MCF 10A (cell line): ENCODE results near the gene ZNF280D. TPM values are rescaled to one million over a fixed set of nuclear protein-coding genes. Genes with fewer than 3 reads are reported as not detected.

Experiments
- BruUV-seq: library from RNA; stranded (reverse); fragments of 400-500 nt; replicated peaks from 2 replicates; lab custom pipeline; 2021; lab: Mats Ljungman, UMichigan
- CTCF ChIA-PET: fragments of 300-600 bp; sonication (Branson Sonifier 250); formaldehyde crosslinking; extraction: SDS; loops from one replicate; lab custom pipeline; 2021; ENCODE audit warnings: antibody characterized with exemption, inconsistent platforms; lab: Yijun Ruan, JAX
- POLR2A ChIA-PET: fragments of 300-600, 350-650 bp; sonication (Branson Sonifier 250); formaldehyde crosslinking; extraction: SDS; loops from one replicate; lab custom pipeline; 2020; ENCODE audit warnings: antibody characterized with exemption, inconsistent platforms; lab: Yijun Ruan, JAX
- DNase-seq: peaks from one replicate; pipeline ENCODE4 v3.0.0-alpha.2; 2018; ENCODE audit not compliant: unreplicated experiment
- H3K27ac Mint-ChIP-seq: one replicate; pipeline ENCODE4 v1.8.0; 2022; ENCODE audit warnings: mild to moderate bottlenecking, low read depth, mixed read lengths; ENCODE audit not compliant: unreplicated experiment
- H3K27me3 Mint-ChIP-seq: one replicate; pipeline ENCODE4 v1.8.0; 2022; ENCODE audit warnings: mixed read lengths; ENCODE audit not compliant: insufficient read depth, unreplicated experiment
- H3K36me3 Mint-ChIP-seq: one replicate; pipeline ENCODE4 v1.8.0; 2022; ENCODE audit warnings: mild to moderate bottlenecking, moderate library complexity, mixed read lengths; ENCODE audit not compliant: insufficient read depth, unreplicated experiment
- H3K4me1 Mint-ChIP-seq: one replicate; pipeline ENCODE4 v1.8.0; 2022; ENCODE audit warnings: mixed read lengths; ENCODE audit not compliant: insufficient read depth, unreplicated experiment
- H3K4me3 Mint-ChIP-seq: one replicate; pipeline ENCODE4 v1.8.0; 2022; ENCODE audit warnings: mild to moderate bottlenecking, moderate library complexity, mixed read lengths; ENCODE audit not compliant: unreplicated experiment
- H3K9me3 Mint-ChIP-seq: one replicate; pipeline ENCODE4 v1.8.0; 2022; ENCODE audit warnings: mixed read lengths; ENCODE audit not compliant: unreplicated experiment
- CTCF ChIP-seq: fragments of 200-600 bp; IDR thresholded peaks from one replicate; pipeline ENCODE4 v1.8.0; 2022; ENCODE audit warnings: antibody characterized with exemption, mild to moderate bottlenecking; ENCODE audit not compliant: unreplicated experiment
- intact Hi-C: fragments of 100-400 bp; cut with micrococcal nuclease; formaldehyde crosslinking; loops from 2 replicates; pipeline ENCODE4 v1.14.1; 2022
- total RNA-seq: library from RNA; stranded (reverse); gene quantifications from 2 replicates; pipeline ENCODE4 v1.2.3, GENCODE V29; 2022

Gene ZNF280D
- total RNA-seq, 1 experiment from 2014 or later: 30.8 TPM

GRCh38 chr15:56699743-56700142, 33.6 kb downstream of the ZNF280D start:
- TF ChIP-seq CTCF: no peak
- ChIA-PET POLR2A (no interaction called here), CTCF (interaction anchor here (0.5 to 0.7 kb wide), 2 partner anchors 39 to 203 kb away, joined by 3 read pairs; no protein-coding TSS in a partner anchor)
- no peaks in the 10 kb centered on the region for H3K27me3 Mint-ChIP-seq
- intact Hi-C loops: no loop called here
- no TSS peak for BruUV-seq
- no peak overlapping the region for H3K27ac Mint-ChIP-seq
- H3K9me3 Mint-ChIP-seq: no peaks in the 10 kb centered on the region
- DNase-seq: no peak
- H3K4me3 Mint-ChIP-seq: no peak overlapping the region
- H3K36me3 Mint-ChIP-seq: peaks cover 59% of the 10 kb centered on the region
- H3K4me1 Mint-ChIP-seq: no peaks in the 10 kb centered on the region

GRCh38 chr15:56698270-56698669, 35.0 kb downstream of the ZNF280D start:
- Mint-ChIP-seq H3K36me3 (peaks cover 50% of the 10 kb centered on the region), H3K9me3 (no peaks in the 10 kb centered on the region), H3K27me3 (no peaks in the 10 kb centered on the region), H3K4me3 (no peak overlapping the region), H3K4me1 (no peaks in the 10 kb centered on the region), H3K27ac (no peak overlapping the region)
- intact Hi-C loops: no loop called here
- no TSS peak for BruUV-seq
- POLR2A ChIA-PET: interaction anchor here (0.8 kb wide), 1 partner anchor 35 kb away, joined by 3 read pairs; the partner anchor contains the start of gene ZNF280D
- TF ChIP-seq CTCF: no peak
- no peak for DNase-seq
- CTCF ChIA-PET: no interaction called here

- H3K36me3 Mint-ChIP-seq: peaks cover 20% of the 10 kb centered on the region
- H3K9me3 Mint-ChIP-seq: no peaks in the 10 kb centered on the region
- POLR2A ChIA-PET: interaction anchor here (1.8 kb wide), 1 partner anchor 10 kb away, joined by 4 read pairs; no protein-coding TSS in a partner anchor
- H3K4me3 Mint-ChIP-seq: no peak overlapping the region
- CTCF ChIA-PET: interaction anchor here (0.6 kb wide), 1 partner anchor 587 kb away, joined by 4 read pairs; no protein-coding TSS in a partner anchor
- TF ChIP-seq CTCF: no peak
- no peak for DNase-seq
- intact Hi-C loops: no loop called here
- no peaks in the 10 kb centered on the region for H3K4me1 Mint-ChIP-seq
- no peaks in the 10 kb centered on the region for H3K27me3 Mint-ChIP-seq
- no peak overlapping the region for H3K27ac Mint-ChIP-seq
- BruUV-seq: no TSS peak
These were observed 39.5 kb downstream of the ZNF280D start for GRCh38 chr15:56693761-56694160.

- intact Hi-C loops: no loop called here
- no peaks in the 10 kb centered on the region for H3K4me1 Mint-ChIP-seq
- H3K27ac Mint-ChIP-seq: no peak overlapping the region
- BruUV-seq: no TSS peak
- ChIA-PET POLR2A (no interaction called here), CTCF (no interaction called here)
- H3K9me3 Mint-ChIP-seq: no peaks in the 10 kb centered on the region
- no peak overlapping the region for H3K4me3 Mint-ChIP-seq
- no peaks in the 10 kb centered on the region for H3K27me3 Mint-ChIP-seq
- H3K36me3 Mint-ChIP-seq: peaks cover 15% of the 10 kb centered on the region
- DNase-seq: no peak
- TF ChIP-seq CTCF: no peak
These were observed 42.6 kb downstream of the ZNF280D start for GRCh38 chr15:56690733-56691132.
